Fibroblast of lung (primary cell): ENCODE data around the gene C1QTNF4. TPM values are rescaled to one million over a fixed set of nuclear protein-coding genes. Genes with fewer than 3 reads are reported as not detected.
"Not testable (repeated sequence)": the region's sequence is repeated elsewhere in the genome, so short reads cannot be mapped to it uniquely, and the experiment has no call there.

Experiments
- DNase-seq, 2 donors: peaks; one replicate each; pipeline versions ENCODE4 v3.0.0 to v3.0.0-alpha.2; 2010; ENCODE audit warnings: low read depth in 2 of 2
- H2AFZ ChIP-seq: 2 replicates; pipeline ENCODE4 v1.5.1; 2012; ENCODE audit warnings: low read length, control low read depth, inconsistent platforms
- H3K27ac ChIP-seq: 2 replicates; pipeline ENCODE4 v1.5.1; 2011; ENCODE audit warnings: low read length, control low read depth; ENCODE audit not compliant: insufficient read depth
- H3K27me3 ChIP-seq: 2 replicates; pipeline ENCODE4 v1.5.1; 2011; ENCODE audit warnings: mild to moderate bottlenecking, low read length; ENCODE audit not compliant: control insufficient read depth, insufficient read depth
- H3K36me3 ChIP-seq: 2 replicates; pipeline ENCODE4 v1.5.1; 2011; ENCODE audit warnings: low read length; ENCODE audit not compliant: control insufficient read depth, insufficient read depth
- H3K4me1 ChIP-seq: 2 replicates; pipeline ENCODE4 v1.5.1; 2011; ENCODE audit warnings: low read length; ENCODE audit not compliant: control insufficient read depth, insufficient read depth; ENCODE audit errors: extremely low read depth
- H3K4me2 ChIP-seq: 2 replicates; pipeline ENCODE4 v1.5.1; 2011; ENCODE audit warnings: low read length, control low read depth; ENCODE audit not compliant: insufficient read depth; ENCODE audit errors: extremely low read depth
- H3K4me3 ChIP-seq, 4 experiments: fragments of 200-600 bp in 1 of 4; sonication (generic) in 1 of 4; replicated peaks in 1 of 4; 2 replicates each; pipeline ENCODE4 v1.5.1; 2011 to 2016; ENCODE audit warnings: low read length in 4 of 4, low read depth in 3 of 4, mild to moderate bottlenecking in 3 of 4, control low read depth in 2 of 4, inconsistent platforms in 1 of 4, mixed read lengths in 1 of 4; ENCODE audit not compliant: insufficient read depth in 1 of 4; ENCODE audit errors: control extremely low read depth in 1 of 4
- H3K79me2 ChIP-seq: 2 replicates; pipeline ENCODE4 v1.5.1; 2012; ENCODE audit warnings: mild to moderate bottlenecking, low read length, inconsistent platforms; ENCODE audit not compliant: control insufficient read depth, insufficient read depth
- H3K9ac ChIP-seq: 2 replicates; pipeline ENCODE4 v1.5.1; 2011; ENCODE audit warnings: mild to moderate bottlenecking, low read length, control low read depth; ENCODE audit not compliant: insufficient read depth
- H3K9me3 ChIP-seq: 2 replicates; pipeline ENCODE4 v1.5.1; 2012; ENCODE audit warnings: low read depth, low read length; ENCODE audit not compliant: control insufficient read depth, insufficient read depth
- H4K20me1 ChIP-seq: 2 replicates; pipeline ENCODE4 v1.5.1; 2011; ENCODE audit warnings: low read length; ENCODE audit not compliant: control insufficient read depth, insufficient read depth; ENCODE audit errors: extremely low read depth
- EZH2 ChIP-seq: IDR thresholded peaks from 2 replicates; pipeline ENCODE4 v1.5.1; 2012; ENCODE audit warnings: low read length, control low read depth, mild to moderate bottlenecking; ENCODE audit errors: missing control alignments
- polyA plus RNA-seq, 2 donors: library from polyadenylated mRNA; depleted of rRNA in 1 of 2; stranded (reverse) in 1 of 2; unstranded in 1 of 2; fragments of >200 nt; gene quantifications; 2 replicates each; pipeline ENCODE4 v1.2.1, GENCODE V29; 2011 to 2012; ENCODE audit warnings: missing spikeins in 1 of 2
- total RNA-seq: library from RNA; depleted of rRNA; stranded (reverse); fragments of >200 nt; gene quantifications from 2 replicates; pipeline ENCODE4 v1.2.1, GENCODE V29; 2014
- TF ChIP-seq, protein P1 (sequence below), 2 donors: IDR thresholded peaks in 1 of 2; conservative IDR thresholded peaks in 1 of 2; 1 replicate in 1 of 2; 2 replicates in 1 of 2; pipeline ENCODE4 v1.5.1; 2011 to 2012; ENCODE audit warnings: low read length in 2 of 2, control low read depth in 1 of 2, inconsistent platforms in 1 of 2, low read depth in 1 of 2, mild to moderate bottlenecking in 1 of 2

C1QTNF4 gene
- total and polyA plus RNA-seq, 2 donors (not counting 1 experiment from before 2014, with no cell fraction given), result under 0.01 TPM; not detected in 1

DNA sequence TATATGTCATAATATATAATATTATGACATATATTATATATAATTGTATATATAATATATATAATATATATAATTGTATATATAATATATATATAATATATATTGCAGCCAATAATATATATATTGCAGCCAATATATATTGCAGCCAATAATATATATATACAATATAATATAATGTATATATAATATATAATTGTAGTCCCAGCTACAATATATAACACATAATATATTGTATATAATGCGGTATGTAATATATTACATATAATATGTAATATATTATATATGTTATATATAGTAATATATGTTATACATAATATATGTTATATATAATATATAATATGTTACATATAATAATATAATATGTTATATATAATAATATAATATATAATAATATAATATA lies 35.5 kb downstream of the C1QTNF4 start:
- no peaks in the 10 kb centered on the region for H3K79me2 ChIP-seq
- H3K4me2 ChIP-seq, result no peak overlapping the region
- H4K20me1 ChIP-seq, result no peaks in the 10 kb centered on the region
- no peaks in the 10 kb centered on the region for H3K27me3 ChIP-seq
- H3K4me3 ChIP-seq, result no peak overlapping the region
- H3K9me3 ChIP-seq, result no peaks in the 10 kb centered on the region
- no peak for TF ChIP-seq EZH2
- TF ChIP-seq, protein P1, sequence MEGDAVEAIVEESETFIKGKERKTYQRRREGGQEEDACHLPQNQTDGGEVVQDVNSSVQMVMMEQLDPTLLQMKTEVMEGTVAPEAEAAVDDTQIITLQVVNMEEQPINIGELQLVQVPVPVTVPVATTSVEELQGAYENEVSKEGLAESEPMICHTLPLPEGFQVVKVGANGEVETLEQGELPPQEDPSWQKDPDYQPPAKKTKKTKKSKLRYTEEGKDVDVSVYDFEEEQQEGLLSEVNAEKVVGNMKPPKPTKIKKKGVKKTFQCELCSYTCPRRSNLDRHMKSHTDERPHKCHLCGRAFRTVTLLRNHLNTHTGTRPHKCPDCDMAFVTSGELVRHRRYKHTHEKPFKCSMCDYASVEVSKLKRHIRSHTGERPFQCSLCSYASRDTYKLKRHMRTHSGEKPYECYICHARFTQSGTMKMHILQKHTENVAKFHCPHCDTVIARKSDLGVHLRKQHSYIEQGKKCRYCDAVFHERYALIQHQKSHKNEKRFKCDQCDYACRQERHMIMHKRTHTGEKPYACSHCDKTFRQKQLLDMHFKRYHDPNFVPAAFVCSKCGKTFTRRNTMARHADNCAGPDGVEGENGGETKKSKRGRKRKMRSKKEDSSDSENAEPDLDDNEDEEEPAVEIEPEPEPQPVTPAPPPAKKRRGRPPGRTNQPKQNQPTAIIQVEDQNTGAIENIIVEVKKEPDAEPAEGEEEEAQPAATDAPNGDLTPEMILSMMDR (conservative IDR thresholded peaks at IDR 0.05 in 1 of 2, IDR thresholded peaks at IDR 0.05 in 1 of 2; ENCODE audit: low read depth in 1 of 2, low read length in 2 of 2), result no peak
- no peak overlapping the region for H3K9ac ChIP-seq
- H3K36me3 ChIP-seq, result no peaks in the 10 kb centered on the region
- no peak overlapping the region for H3K27ac ChIP-seq
- no peak for DNase-seq
- H3K4me1 ChIP-seq, result no peaks in the 10 kb centered on the region
- no peak overlapping the region for H2AFZ ChIP-seq

DNA sequence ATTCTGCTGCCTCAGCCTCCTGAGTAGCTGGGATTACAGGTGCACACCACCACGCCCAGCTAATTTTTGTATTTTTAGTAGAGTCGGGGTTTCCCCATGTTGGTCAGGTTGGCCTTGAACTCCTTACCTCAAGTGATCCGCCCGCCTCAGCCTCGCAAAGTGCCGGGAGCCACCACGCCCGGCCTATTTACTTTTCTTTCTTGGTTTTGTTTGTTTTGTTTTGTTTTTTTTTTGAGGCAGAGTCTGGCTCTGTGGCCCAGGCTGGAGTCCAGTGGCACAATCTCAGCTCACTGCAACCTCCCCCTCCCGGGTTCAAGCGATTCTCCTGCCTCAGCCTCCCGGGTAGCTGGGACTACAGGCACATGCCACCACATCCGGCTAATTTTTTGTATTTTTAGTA lies 37.2 kb downstream of the C1QTNF4 start:
- H3K9ac ChIP-seq, H3K79me2 ChIP-seq, DNase-seq, H3K4me1 ChIP-seq, H3K27ac ChIP-seq, H2AFZ ChIP-seq, H3K27me3 ChIP-seq, H3K4me3 ChIP-seq, H3K36me3 ChIP-seq, H3K4me2 ChIP-seq, H3K9me3 ChIP-seq, H4K20me1 ChIP-seq: not testable (repeated sequence)

DNA sequence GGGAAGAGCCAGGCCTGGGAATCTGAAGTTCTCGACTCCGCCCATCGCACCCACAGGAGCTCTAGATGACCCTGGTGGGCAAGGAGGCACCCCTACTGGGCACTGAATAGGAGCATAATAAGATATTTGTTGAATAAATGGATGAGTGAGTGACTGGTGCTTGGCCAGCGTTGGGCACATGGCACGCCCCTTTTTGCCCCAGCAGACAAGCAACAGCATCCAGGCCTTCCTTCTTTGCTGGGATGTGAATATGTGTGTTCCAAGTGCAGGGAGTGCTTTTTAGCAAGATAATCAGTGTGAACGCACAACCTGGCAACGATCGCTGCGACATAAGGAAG lies 40.8 kb downstream of the C1QTNF4 start:
- H3K4me1 ChIP-seq, result peaks cover 3% of the 10 kb centered on the region
- H3K79me2 ChIP-seq, result peaks cover 44% of the 10 kb centered on the region
- peak overlapping the region; percentile 63 for H2AFZ ChIP-seq
- H3K27me3 ChIP-seq, result no peaks in the 10 kb centered on the region
- peak overlapping the region; percentile 9 for H3K27ac ChIP-seq
- H3K4me2 ChIP-seq, result peak overlapping the region; percentile 71
- H3K4me3 ChIP-seq, result peak overlapping the region; percentile 41 to 97 (median 70)
- no peaks in the 10 kb centered on the region for H4K20me1 ChIP-seq
- DNase-seq, result no peak
- H3K9me3 ChIP-seq, result no peaks in the 10 kb centered on the region
- TF ChIP-seq EZH2, result no peak
- no peak overlapping the region for H3K9ac ChIP-seq
- no peaks in the 10 kb centered on the region for H3K36me3 ChIP-seq

DNA sequence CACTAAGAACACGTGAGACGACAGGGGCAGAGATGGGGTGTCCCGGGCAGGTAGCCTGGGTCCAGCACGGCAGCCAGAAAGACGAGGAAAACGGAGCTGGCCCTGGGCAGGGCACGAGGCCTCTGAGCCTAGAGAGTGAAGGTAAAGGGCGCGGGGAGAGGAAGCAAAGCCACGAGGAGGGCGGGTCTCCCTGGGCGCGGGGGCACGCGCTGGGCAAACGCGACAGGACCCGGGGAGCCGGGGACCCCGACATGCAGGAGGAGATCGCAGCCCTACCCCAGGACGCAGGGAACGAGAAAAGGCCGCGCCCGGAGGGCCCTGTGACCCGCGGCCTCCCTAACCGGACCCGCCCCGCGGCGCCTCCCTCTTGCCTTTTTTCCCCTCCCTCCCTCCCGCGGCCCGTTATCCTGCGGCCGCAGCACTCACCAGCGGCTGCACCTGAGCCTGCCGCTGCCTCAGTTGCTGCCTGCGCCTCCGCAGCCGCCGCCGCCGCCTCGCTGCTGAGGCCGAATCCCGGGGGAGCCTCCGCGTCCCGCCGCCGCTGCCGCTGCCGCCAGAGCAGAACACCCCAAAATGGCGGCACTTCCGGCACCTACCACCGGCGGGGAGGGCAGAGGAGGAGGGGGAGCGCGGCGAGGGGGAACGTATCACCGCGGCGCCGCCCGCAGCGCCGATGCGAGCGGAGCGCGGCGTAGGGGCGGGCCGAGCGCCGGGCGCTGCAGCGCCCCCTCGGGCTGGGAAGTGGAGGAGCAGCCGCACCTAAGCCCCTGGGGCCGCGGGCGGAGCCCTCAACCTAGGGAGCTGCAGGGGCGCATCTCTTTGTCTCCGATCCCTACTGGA lies 41.4 kb downstream of the C1QTNF4 start, which contains the start of gene CELF1:
TSS of gene CELF1 (minus strand) at position 567 of the 840 bp plus-strand sequence. CDS start 53,609 bp downstream, outside the sequence.
- Histone ChIP-seq H3K27me3 (no peaks in the 10 kb centered on the region), H3K36me3 (no peaks in the 10 kb centered on the region), H3K79me2 (peaks cover 50% of the 10 kb centered on the region), H4K20me1 (no peaks in the 10 kb centered on the region), H3K9ac (peak within 1 kb of the TSS; percentile 88), H3K27ac (peak within 1 kb of the TSS; percentile 96), H3K9me3 (no peaks in the 10 kb centered on the region), H3K4me1 (peaks cover 3% of the 10 kb centered on the region), H3K4me3 (peak within 1 kb of the TSS; percentile 69 to 100 (median 89)), H2AFZ (peak within 1 kb of the TSS; percentile 63), H3K4me2 (peak within 1 kb of the TSS; percentile 90)
- DNase-seq, result peak; percentile 82 to 83
- TF ChIP-seq, protein P1 (conservative IDR thresholded peaks at IDR 0.05 in 1 of 2, IDR thresholded peaks at IDR 0.05 in 1 of 2; ENCODE audit: low read depth in 1 of 2, low read length in 2 of 2), result peak; percentile 39 to 73
- no peak for TF ChIP-seq EZH2
